SKM-1 treated with dmso at 0.1 percent for 144 hours (cell line): ENCODE data around the gene ADAMTSL3.
"Not testable (repeated sequence)": the region's sequence is repeated elsewhere in the genome, so short reads cannot be mapped to it uniquely, and the experiment has no call there.

Source experiments
- DNase-seq: peaks from one replicate; lab custom pipeline; 2025; ENCODE audit not compliant: unreplicated experiment; lab: John Stamatoyannopoulos, UW

The ADAMTSL3 gene

GRCh38 chr15:83956887-83957286, 303.0 kb downstream of the ADAMTSL3 start:
- no peak for DNase-seq

DNA sequence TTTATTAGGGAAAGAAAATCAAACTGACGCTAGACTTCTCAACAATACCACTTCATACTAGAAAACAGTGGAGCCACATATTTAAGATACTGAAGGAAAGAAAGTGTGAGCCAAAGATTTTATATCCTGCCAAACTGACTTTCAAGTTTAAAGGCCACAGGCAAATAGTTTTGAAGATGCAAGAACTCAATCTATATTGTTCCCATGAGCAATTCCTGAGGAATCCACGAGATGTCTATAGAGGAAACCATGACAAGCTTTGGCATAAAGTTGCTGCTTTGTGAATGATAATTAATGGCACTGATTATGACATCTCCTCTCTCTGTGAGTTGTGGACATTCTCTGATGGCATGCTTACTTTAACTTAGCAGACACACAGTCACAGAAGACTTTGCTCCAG, 305.6 kb downstream of the ADAMTSL3 start:
- DNase-seq, result no peak

GRCh38 chr15:83960192-83960829, 306.4 kb downstream of the ADAMTSL3 start:
- DNase-seq, result no peak

DNA sequence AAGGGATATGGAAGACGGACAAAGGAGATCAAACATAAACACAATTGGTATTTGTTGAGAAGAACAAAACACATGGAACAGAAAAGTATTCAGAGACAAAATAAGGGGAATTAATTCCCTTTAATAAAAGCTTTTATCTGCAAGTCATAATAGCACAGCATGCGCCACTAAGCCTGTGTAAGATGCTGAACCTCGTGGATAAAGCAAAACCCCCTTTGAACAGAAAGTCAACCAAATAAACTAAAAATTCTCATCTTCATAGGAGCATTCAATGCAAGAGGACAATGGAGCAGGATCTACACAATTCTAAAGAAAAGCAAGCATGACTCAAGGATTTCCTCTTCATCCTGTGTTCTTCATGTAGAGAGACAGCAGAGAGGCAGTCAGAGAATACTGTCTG, 307.4 kb downstream of the ADAMTSL3 start:
- no peak for DNase-seq

DNA sequence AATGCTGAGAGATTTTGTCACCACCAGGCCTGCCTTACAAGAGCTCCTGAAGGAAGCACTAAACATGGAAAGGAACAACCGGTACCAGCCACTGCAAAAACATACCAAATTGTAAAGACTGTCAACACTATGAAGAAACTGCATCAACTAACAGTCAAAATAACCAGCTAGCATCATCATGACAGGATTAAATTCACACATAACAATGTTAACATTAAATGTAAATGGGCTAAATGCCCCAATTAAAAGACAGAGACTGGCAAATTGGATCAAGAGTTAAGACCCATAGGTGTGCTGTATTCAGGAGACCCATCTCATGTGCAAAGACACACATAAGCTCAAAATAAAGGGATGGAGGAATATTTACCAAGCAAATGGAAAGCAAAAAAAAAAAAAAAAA, 311.0 kb downstream of the ADAMTSL3 start:
- not testable (repeated sequence) for DNase-seq

GRCh38 chr15:83970295-83970890, 316.5 kb downstream of the ADAMTSL3 start:
- no peak for DNase-seq

- no peak for DNase-seq
These were observed 318.1 kb downstream of the ADAMTSL3 start for GRCh38 chr15:83971992-83972391.

DNA sequence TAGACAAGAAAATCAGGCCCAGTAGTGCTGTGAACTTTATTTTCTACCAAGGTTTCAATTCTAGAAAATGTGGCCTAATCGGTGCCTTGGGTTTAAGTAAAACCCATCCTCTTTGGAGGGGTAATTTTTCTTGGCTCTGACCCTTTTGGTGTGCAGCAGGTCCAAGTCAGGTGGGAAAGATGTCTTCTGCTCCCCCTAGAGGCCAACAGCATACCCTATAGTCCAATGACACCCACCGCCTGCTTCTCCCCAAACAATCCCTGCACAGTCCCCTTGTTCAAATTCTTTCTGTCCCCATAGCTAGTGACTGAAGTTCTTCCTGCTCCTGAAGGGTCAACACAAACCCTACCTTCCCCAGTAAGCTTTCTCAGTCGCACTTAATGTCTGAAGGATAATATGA, 319.9 kb downstream of the ADAMTSL3 start:
- DNase-seq, result no peak

GRCh38 chr15:83977992-83978391, 324.1 kb downstream of the ADAMTSL3 start:
- DNase-seq, result no peak

GRCh38 chr15:83978588-83978987, 324.7 kb downstream of the ADAMTSL3 start:
- DNase-seq, result no peak

GRCh38 chr15:83980637-83981036, 326.7 kb downstream of the ADAMTSL3 start:
- DNase-seq, result no peak

DNA sequence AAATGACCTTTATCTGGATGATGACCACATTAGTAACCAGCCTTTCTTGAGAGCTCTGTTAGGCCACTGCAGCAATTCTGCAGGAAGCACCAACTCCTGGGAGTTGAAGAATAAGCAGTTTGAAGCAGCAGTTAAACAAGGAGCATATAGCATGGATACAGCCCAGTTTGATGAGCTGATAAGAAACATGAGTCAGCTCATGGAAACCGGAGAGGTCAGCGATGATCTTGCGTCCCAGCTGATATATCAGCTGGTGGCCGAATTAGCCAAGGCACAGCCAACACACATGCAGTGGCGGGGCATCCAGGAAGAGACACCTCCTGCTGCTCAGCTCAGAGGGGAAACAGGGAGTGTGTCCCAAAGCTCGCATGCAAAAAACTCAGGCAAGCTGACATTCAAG, 328.8 kb downstream of the ADAMTSL3 start:
- DNase-seq, result no peak

- DNase-seq, result no peak
These were observed 329.9 kb downstream of the ADAMTSL3 start for GRCh38 chr15:83983634-83984458.

DNA sequence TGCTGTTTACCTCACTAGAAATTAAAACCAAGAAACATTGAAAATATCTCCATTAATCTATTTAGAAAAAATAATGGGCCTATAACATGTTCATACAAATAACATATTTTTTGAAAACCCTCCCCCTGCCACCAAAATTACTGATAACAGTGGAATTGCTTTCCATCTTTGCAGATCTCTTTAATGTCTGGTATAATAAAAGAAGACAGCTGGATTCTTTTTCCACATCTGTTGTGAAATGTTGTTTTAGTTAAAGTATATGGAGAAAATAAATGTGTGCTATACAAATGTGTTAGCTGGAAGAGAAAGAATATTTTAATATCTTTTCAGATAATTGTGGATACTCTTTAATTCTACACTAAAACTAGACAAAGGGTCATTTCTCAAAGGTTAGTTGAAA, 330.7 kb downstream of the ADAMTSL3 start:
- no peak for DNase-seq

- no peak for DNase-seq
These were observed 337.2 kb downstream of the ADAMTSL3 start for GRCh38 chr15:83991163-83991562.

DNA sequence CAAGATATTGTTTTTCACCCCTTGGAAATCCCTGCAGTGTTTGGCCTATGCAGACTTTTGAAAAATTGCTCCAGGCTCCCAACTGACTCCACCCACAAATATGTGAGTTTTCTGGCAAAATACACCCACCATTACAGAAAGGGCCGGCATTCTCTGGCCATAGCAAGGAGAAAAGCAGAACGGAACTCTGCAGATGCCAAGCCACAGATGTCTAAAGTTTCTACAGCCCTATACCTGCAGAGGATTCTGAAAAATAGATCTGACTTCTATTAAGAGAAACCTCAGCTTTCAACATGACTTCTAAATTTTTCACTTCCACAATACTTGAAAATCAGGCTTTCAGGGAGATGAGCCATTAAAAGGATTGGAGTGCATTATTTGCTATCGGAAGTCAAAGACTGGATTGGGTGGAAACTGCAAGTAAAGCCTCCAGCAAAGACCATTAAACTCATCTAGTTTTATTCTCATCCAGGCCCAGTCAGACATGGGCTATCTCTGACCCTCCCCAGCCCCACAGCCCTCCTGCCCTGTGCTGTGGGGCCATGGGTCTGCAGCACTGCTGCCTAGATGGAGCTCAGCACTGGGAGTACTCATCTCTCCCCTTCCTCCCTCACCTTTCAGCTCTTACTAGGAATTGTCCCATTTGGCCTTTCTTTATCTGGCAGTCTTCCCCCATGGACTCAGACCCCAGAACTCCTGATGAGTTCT, 338.6 kb downstream of the ADAMTSL3 start:
- no peak for DNase-seq

- no peak for DNase-seq
These were observed 339.7 kb downstream of the ADAMTSL3 start for GRCh38 chr15:83993591-83993990.

- no peak for DNase-seq
These were observed 344.6 kb downstream of the ADAMTSL3 start for GRCh38 chr15:83998486-83998885.

DNA sequence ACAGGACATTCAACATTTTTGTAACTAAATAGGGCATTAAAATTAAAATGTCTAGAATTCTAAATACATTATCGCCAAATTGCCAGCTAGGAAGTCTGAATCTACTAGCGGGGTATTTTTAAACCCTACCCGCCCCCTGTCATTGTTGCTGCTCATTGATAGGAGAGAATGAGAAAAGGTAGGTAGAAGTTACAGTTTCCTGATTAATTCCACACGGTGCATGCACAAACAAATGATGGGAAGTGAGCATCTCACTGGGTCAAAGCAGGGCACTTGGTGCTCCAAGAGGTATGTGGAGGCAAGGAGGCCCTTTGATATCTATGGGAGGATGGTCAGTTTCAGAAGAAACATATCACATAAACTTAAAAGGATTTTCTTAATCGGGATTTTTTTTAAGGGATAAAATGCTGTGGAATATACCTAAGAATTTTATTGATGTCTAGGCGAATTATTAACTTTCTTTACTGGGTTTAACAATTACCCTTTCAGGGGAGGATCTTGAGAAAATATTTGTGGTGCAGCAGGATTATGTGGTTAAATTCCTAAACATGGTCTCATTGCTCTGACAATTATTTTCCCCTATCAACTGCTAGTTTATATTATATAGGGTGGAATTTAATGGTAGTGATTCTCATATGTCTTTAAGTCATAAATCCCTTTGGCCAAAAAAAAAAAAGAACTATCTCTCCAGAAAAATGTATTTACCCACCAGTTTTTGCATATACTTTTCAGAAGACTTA, 345.6 kb downstream of the ADAMTSL3 start:
- no peak for DNase-seq

DNA sequence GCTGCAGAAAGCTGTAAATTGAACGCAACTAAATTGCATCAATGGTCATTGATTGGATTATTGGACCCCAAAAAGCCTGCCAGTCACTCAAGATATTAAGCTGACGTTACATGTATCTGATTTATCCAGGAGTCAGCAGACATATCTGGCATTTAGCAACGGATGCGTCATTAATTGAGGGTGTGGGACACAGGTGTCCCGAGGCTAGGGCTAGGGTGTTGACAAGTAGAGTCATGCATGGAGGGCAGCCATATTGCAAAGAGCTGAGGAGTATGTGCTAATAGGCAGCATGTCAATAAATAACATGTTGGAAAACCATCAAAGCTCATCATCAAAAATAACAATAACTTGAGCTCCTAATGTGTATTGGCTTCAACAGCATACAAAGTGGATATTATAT, 347.1 kb downstream of the ADAMTSL3 start:
- no peak for DNase-seq

- DNase-seq, result no peak
These were observed 347.7 kb downstream of the ADAMTSL3 start for GRCh38 chr15:84001655-84002054.
